HepG2 (cell line): ENCODE results near the gene HMX1. TPM values are rescaled to one million over a fixed set of nuclear protein-coding genes. Genes with fewer than 3 reads are reported as not detected.

Experiments used
- FOXJ3 ChIP-seq: sonication (generic); formaldehyde crosslinking; IDR thresholded peaks from 2 replicates; pipeline ENCODE4 v1.4.0; 2020; ENCODE audit warnings: missing genetic modification reagents, mild to moderate bottlenecking, borderline replicate concordance
- MZF1 ChIP-seq: sonication (generic); formaldehyde crosslinking; IDR thresholded peaks from 2 replicates; pipeline ENCODE4 v1.8.1; 2023; ENCODE audit warnings: mild to moderate bottlenecking, missing genetic modification reagents, borderline replicate concordance
- ZNF446 ChIP-seq: sonication (generic); formaldehyde crosslinking; IDR thresholded peaks from 2 replicates; pipeline ENCODE4 v1.5.0; 2020; ENCODE audit warnings: mild to moderate bottlenecking, missing genetic modification reagents
- polyA plus RNA-seq, 8 experiments: library from polyadenylated mRNA; depleted of rRNA in 3 of 8; stranded (reverse) in 7 of 8; unstranded in 1 of 8; fragments of >200 nt; fragmentation: Illumina TruSeq in 4 of 8; extraction: Trizol in 4 of 8; gene quantifications; 2 replicates each; pipeline versions ENCODE4 v1.2.1 to v1.2.3, GENCODE V29; 2011 to 2016; ENCODE audit warnings: low read depth in 4 of 8, missing spikeins in 1 of 8, mixed read lengths in 1 of 8; ENCODE audit not compliant: insufficient read depth in 1 of 8
- total RNA-seq, 5 experiments: library from RNA; depleted of rRNA; stranded (reverse); fragments of >200 nt; fragmentation: Illumina TruSeq; extraction: Trizol; gene quantifications; 2 replicates each; pipeline ENCODE4 v1.2.3, GENCODE V29; 2016; ENCODE audit warnings: low read depth in 1 of 5
- TF ChIP-seq, protein P1 (sequence below): IDR thresholded peaks from 2 replicates; pipeline ENCODE4 v1.6.1; 2016; ENCODE audit warnings: low read depth, missing genetic modification reagents, missing compliant biosample characterization
- TF ChIP-seq, protein P2 (sequence below): sonication (generic); formaldehyde crosslinking; IDR thresholded peaks from 2 replicates; pipeline ENCODE4 v1.8.0; 2023; ENCODE audit warnings: mild to moderate bottlenecking, missing genetic modification reagents

Gene HMX1
- total and polyA plus RNA-seq, 2 of the 13 experiments (the other 11 are each of a cell fraction or from before 2014, with no cell fraction given): not detected

DNA sequence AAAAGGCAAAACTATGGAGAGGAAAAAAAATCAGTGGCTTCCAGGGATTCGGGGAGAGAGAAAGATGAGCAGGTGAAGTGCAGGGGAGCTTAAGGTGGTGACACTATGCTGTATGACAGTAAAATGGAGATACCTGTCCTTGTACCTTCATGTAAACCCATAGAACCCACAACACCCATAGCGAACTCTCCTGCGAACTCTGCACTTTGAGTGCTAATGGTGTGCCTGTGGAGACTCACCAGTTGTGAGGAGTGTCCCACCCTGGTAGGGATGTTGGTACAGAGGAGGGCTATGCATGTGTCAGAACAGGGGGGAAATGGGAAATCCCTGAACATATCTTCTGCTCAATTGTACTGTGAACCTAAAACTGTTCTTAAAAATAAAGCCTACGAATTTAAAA lies 42.8 kb downstream of the HMX1 start (continued):
- TF ChIP-seq, protein P1, sequence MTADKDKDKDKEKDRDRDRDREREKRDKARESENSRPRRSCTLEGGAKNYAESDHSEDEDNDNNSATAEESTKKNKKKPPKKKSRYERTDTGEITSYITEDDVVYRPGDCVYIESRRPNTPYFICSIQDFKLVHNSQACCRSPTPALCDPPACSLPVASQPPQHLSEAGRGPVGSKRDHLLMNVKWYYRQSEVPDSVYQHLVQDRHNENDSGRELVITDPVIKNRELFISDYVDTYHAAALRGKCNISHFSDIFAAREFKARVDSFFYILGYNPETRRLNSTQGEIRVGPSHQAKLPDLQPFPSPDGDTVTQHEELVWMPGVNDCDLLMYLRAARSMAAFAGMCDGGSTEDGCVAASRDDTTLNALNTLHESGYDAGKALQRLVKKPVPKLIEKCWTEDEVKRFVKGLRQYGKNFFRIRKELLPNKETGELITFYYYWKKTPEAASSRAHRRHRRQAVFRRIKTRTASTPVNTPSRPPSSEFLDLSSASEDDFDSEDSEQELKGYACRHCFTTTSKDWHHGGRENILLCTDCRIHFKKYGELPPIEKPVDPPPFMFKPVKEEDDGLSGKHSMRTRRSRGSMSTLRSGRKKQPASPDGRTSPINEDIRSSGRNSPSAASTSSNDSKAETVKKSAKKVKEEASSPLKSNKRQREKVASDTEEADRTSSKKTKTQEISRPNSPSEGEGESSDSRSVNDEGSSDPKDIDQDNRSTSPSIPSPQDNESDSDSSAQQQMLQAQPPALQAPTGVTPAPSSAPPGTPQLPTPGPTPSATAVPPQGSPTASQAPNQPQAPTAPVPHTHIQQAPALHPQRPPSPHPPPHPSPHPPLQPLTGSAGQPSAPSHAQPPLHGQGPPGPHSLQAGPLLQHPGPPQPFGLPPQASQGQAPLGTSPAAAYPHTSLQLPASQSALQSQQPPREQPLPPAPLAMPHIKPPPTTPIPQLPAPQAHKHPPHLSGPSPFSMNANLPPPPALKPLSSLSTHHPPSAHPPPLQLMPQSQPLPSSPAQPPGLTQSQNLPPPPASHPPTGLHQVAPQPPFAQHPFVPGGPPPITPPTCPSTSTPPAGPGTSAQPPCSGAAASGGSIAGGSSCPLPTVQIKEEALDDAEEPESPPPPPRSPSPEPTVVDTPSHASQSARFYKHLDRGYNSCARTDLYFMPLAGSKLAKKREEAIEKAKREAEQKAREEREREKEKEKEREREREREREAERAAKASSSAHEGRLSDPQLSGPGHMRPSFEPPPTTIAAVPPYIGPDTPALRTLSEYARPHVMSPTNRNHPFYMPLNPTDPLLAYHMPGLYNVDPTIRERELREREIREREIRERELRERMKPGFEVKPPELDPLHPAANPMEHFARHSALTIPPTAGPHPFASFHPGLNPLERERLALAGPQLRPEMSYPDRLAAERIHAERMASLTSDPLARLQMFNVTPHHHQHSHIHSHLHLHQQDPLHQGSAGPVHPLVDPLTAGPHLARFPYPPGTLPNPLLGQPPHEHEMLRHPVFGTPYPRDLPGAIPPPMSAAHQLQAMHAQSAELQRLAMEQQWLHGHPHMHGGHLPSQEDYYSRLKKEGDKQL (CRISPR knock-in tag): no peak
- TF ChIP-seq FOXJ3 (CRISPR knock-in tag) (no peak), ZNF446 (CRISPR knock-in tag) (no peak), MZF1 (CRISPR knock-in tag) (no peak)
- TF ChIP-seq, protein P2, sequence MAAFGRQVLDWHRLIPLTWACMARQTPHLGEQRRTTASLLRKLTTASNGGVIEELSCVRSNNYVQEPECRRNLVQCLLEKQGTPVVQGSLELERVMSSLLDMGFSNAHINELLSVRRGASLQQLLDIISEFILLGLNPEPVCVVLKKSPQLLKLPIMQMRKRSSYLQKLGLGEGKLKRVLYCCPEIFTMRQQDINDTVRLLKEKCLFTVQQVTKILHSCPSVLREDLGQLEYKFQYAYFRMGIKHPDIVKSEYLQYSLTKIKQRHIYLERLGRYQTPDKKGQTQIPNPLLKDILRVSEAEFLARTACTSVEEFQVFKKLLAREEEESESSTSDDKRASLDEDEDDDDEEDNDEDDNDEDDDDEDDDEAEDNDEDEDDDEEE: no peak
- TF ChIP-seq, all 625 proteins: peak for 0
